Measurements from ENCODE around the gene MRPS22. TPM values are rescaled to one million over a fixed set of nuclear protein-coding genes. Genes with fewer than 3 reads are reported as not detected.
A peak's percentile ranks its signal among the peaks of the same experiment; 100 is the strongest.
"Not testable (repeated sequence)": the region's sequence is repeated elsewhere in the genome, so short reads cannot be mapped to it uniquely, and the experiment has no call there.

The MRPS22 gene
- total RNA-seq, 1 donor from 2014 or later: 64.1 TPM

GRCh38 chr3:139311557-139311956 lies 32.3 kb upstream of the MRPS22 start:
- no peak for DNase-seq (ENCODE audit: low read depth in 2 of 2)

GRCh38 chr3:139312416-139312815 lies 31.4 kb upstream of the MRPS22 start:
- no peak for DNase-seq (ENCODE audit: low read depth in 2 of 2)

DNA sequence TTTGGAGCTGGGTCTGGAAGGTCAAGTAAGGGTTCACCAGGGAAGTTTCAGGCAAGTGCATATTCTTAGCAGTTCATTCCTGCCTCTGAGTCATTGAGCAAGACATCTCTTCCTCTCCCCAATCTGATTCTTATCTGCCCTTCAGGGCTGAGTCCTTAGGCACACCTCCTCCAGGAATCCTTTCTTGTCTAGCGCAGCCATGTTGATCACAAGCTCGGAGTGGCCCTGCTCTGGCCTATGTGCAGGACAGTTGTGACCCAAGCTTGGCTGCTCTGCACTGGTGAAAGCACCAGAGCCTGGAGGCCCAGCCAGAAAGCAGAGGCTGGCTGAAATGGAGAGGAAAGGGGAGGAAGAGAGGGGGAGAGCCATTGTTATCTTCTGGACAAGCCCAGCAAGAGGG lies 30.9 kb upstream of the MRPS22 start:
- DNase-seq (ENCODE audit: low read depth in 2 of 2): no peak

GRCh38 chr3:139313921-139314320 lies 29.9 kb upstream of the MRPS22 start:
- no peak for DNase-seq (ENCODE audit: low read depth in 2 of 2)

DNA sequence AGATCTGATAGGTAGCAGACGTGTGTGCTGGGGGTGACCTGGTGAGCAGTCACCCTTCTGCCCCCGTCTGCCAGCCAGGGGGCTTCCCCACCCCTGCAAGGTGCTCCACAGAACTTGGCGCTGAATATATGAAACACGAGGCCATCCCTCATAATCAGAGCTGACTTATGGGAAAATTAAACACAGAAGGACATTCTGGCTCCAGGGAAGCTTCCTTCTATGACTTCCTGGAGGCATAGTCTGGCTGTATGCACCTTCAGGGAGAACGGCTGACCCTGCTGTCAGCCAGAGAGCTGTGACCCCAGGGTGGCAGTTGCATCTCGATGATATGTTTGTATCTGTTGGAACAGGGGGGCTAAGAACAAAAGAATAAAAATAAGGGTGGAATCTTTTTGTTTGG lies 26.6 kb upstream of the MRPS22 start:
- DNase-seq (ENCODE audit: low read depth in 2 of 2): no peak

DNA sequence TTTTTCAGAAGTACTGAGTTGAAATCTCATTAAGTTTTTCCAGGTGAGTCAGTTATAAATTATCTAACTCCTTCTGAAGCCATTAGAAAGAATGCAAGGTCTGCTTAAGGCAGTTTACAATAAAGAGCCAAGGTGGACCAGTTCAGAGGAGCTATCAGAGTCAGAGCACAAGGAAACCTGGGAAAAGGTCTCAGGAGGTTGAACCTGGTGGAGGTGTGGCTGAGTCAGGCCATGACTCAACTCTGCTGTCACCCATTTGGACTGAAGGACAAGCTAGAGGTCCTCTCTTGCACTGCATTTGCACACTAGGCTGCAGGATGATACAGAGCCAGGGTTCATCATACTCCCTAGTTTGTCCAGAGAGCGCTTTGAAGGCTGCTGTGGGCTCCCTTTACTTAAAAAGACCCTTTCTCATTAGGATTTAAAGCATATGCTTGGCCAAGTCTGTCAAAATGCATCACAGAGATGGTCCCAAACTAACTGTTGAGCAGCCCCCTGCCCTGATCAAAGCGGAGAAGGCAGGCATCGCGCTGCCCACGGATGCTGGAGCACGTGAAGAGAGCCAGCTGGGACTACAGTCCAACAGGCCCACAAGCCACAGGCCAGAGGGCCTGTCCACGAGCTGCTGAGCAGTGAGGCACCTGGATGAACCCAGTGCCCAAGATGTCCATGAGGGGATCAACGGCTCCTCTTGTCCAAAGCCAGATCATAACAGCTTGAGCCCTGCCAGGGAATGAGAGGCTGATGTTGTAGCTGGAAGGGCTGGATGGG lies 26.0 kb upstream of the MRPS22 start:
- DNase-seq (ENCODE audit: low read depth in 2 of 2): no peak

DNA sequence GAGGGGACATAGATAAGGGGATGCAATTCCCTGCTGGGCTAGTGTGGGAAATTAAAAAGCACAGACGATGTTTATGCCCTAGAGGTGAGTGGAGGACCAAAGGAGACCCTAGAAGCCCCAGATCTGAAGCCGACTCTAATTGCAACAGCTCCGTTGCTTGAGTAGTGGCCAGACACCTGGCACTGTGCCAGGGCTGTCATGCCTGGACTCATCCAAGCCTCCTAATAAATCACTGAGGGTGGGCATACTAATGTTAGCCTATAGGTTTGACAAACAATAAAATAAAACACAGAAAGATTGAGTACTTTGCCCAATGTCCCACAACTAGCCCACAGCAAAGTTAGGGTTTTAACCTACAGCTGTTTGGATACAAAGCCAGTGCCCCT lies 25.4 kb upstream of the MRPS22 start:
- DNase-seq (ENCODE audit: low read depth in 2 of 2): no peak

DNA sequence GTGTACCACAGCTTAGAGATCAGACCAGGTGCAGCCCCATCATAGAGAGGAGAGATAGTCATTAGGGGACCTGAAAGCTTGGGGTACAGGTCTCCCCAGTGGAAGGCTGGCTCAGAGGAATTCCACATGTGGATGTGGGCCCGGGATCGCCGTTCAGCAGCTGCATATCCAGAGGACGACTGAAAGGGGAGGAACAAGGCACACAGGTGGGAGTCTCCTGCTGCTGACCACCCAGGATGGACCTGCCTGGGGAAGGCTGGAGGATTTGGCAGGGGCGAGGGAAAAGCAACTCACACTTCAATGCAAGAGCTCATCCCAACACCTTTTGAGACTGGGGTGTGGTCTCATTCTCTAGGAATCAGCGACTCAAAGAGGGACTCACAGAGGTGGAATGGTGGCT lies 25.0 kb upstream of the MRPS22 start:
- DNase-seq (ENCODE audit: low read depth in 2 of 2): no peak

GRCh38 chr3:139319428-139320402 lies 24.1 kb upstream of the MRPS22 start:
- peak in 1 of 2 donors; percentile 29 for DNase-seq (ENCODE audit: low read depth in 2 of 2)

GRCh38 chr3:139320551-139321309 lies 23.1 kb upstream of the MRPS22 start:
- no peak for DNase-seq (ENCODE audit: low read depth in 2 of 2)

GRCh38 chr3:139322346-139322745 lies 21.5 kb upstream of the MRPS22 start:
- no peak for DNase-seq (ENCODE audit: low read depth in 2 of 2)

DNA sequence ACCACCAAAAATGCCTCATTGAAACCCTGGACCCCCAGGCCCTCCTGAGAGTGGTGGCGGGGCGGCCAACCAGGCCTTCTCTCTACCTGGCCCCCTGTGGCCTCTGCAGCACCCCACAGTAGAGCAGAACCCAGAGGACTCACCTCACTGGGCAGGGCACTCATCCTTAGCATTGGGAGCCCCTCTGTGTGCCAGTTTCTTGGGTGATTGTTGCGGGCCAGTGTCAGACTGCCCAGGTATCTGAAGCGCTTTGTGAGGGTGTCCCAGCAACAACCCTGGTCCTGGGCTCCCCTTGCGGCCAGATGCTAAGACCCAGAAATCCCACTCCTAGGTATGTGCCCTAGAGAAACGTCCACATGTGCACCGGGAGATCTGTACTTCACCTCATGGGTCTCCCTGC lies 20.7 kb upstream of the MRPS22 start:
- DNase-seq (ENCODE audit: low read depth in 2 of 2): no peak

DNA sequence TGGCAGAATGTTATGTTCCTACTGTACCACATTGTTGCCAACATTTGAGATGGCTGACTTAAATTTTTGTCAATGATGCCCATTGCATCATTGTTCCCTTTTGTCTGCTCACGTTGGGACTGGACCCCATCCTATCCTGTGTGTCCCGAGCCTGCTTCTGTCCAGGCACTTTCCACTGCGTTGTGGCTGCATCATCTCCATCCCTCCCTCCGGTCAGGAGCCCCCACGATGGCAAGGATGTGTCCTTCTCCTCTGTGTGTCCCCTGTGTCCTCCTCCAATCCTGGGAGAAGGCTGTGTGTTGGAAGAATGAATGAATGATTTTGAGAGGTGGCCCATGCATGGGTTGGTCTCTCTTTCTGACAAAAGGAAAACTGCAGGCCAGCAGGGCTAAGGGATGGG lies 19.4 kb upstream of the MRPS22 start:
- DNase-seq (ENCODE audit: low read depth in 2 of 2): no peak

DNA sequence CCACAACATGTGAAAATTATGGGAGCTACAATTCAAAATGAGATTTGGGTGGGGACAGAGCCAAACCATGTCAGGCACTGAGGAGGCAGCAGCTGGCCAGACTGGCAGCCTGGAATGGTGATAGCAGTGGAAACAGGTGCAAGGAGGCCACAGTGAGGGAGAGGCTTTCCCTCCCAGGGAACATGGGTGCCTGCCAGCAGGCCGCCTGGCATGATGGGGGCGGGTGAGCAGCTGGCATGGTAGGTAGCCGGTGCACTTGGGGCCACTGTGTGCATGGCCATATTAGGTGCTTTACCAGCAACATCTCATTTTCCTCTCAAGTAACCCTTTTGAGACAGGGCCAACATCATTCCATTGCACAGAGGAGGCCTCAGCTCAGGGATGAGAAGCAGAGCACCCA lies 18.3 kb upstream of the MRPS22 start:
- no peak for DNase-seq (ENCODE audit: low read depth in 2 of 2)

GRCh38 chr3:139326131-139326530 lies 17.7 kb upstream of the MRPS22 start:
- DNase-seq (ENCODE audit: low read depth in 2 of 2): no peak

- DNase-seq (ENCODE audit: low read depth in 2 of 2): no peak
These were observed 17.1 kb upstream of the MRPS22 start for GRCh38 chr3:139326707-139327106.

DNA sequence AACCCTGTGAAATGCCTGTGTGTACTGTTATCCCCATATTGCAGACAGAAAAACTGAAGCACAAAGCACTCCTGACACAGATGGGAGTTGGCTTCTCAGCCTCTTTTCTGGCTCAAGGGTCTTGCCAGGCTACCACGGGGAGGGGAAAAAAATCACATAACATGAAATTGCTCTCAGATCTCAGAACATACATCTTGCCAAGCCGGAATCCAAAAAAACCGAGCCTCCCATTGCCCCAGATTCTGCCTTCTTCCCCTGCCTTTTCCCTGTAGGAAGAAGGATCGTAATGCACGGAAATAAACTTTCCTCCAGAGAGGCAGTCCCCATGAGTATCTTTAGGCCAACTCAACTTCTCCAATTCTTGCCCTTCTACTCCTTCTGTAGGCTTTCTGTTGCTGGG lies 16.6 kb upstream of the MRPS22 start:
- no peak for DNase-seq (ENCODE audit: low read depth in 2 of 2)

- no peak for DNase-seq (ENCODE audit: low read depth in 2 of 2)
These were observed 16.0 kb upstream of the MRPS22 start for GRCh38 chr3:139327861-139328260.

DNA sequence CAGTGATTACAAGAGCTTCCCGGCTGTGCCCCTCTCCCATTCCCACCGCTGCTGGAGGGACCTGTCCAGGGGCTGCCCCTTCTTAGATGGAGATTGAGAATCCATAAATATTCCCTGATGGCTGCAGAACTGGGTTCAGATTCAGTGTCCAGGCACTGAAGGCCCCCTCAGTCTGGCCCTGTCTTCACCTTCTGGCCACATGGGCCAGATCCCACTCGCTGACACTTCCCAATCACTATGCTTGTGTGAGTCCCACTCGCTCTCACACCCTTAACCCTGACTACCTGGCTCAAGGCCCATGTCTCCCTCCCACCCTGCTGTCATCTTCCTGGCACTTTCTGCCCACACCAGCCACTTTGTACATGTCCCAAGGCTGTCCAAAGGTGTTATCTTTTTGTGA lies 15.5 kb upstream of the MRPS22 start:
- DNase-seq (ENCODE audit: low read depth in 2 of 2): no peak

- DNase-seq (ENCODE audit: low read depth in 2 of 2): peak; percentile 20 to 73
These were observed 14.4 kb upstream of the MRPS22 start for GRCh38 chr3:139329364-139329850.

GRCh38 chr3:139332092-139332491 lies 11.7 kb upstream of the MRPS22 start:
- DNase-seq (ENCODE audit: low read depth in 2 of 2): no peak

DNA sequence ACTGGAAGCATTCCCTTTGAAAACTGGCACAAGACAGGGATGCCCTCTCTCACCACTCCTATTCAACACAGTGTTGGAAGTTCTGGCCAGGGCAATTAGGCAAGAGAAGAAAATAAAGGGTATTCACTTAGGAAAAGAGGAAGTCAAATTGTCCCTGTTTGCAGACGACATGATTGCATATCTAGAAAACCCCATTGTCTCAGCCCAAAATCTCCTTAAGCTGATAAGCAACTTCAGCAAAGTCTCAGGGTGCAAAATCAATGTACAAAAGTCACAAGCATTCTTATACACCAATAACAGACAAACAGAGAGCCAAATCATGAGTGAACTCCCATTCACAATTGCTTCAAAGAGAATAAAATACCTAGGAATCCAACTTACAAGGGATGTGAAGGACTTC lies 9.1 kb upstream of the MRPS22 start:
- DNase-seq (ENCODE audit: low read depth in 2 of 2): not testable (repeated sequence)

Data from dermis microvascular lymphatic vessel endothelial cell (primary cell).